Endothelial cell of umbilical vein (primary cell): Measurements from ENCODE around the gene NFKB2. TPM values are rescaled to one million over a fixed set of nuclear protein-coding genes. Genes with fewer than 3 reads are reported as not detected.

Source experiments
- BruUV-seq: library from RNA; stranded (reverse); fragments of 400-500 nt; replicated peaks from 2 replicates; lab custom pipeline; 2021; lab: Mats Ljungman, UMichigan
- CTCF ChIA-PET: fragments of 300-600, 350-600 bp; sonication (Branson Sonifier 250); formaldehyde crosslinking; loops from one replicate; lab custom pipeline; 2021; ENCODE audit warnings: antibody characterized with exemption, inconsistent platforms; lab: Charles Lee
- POLR2A ChIA-PET: fragments of 300-600, 350-600 bp; sonication (Branson Sonifier 250); formaldehyde crosslinking; loops from one replicate; lab custom pipeline; 2021; ENCODE audit warnings: antibody characterized with exemption, inconsistent platforms; lab: Charles Lee
- DNase-seq: peaks from one replicate; pipeline ENCODE4 v3.0.0-alpha.2; 2011; ENCODE audit warnings: low read depth, low spot score
- FAIRE-seq: peaks from 2 replicates; lab custom pipeline; 2011; peaks lifted over from hg19 to GRCh38; lab: Jason Lieb, UNC
- H2AFZ ChIP-seq: 2 replicates; pipeline ENCODE4 v1.6.0; 2012; ENCODE audit warnings: low read depth, low read length, control low read depth, inconsistent platforms
- H3K27ac ChIP-seq: 2 replicates; pipeline ENCODE4 v1.5.1; 2011; ENCODE audit warnings: low read depth, mild to moderate bottlenecking, control low read depth, low read length, moderate library complexity; ENCODE audit not compliant: insufficient read depth
- H3K27me3 ChIP-seq, 2 experiments: 2 replicates each; pipeline versions ENCODE4 v1.6.0 to v1.6.1; 2011; ENCODE audit warnings: low read length in 2 of 2, mixed read lengths in 1 of 2; ENCODE audit not compliant: control insufficient read depth in 2 of 2, insufficient read depth in 2 of 2
- H3K36me3 ChIP-seq, 2 experiments: 2 replicates in 1 of 2; 3 replicates in 1 of 2; pipeline ENCODE4 v1.5.1; 2011; ENCODE audit warnings: low read length in 2 of 2, mild to moderate bottlenecking in 1 of 2, moderate library complexity in 1 of 2; ENCODE audit not compliant: control insufficient read depth in 2 of 2, insufficient read depth in 2 of 2; ENCODE audit errors: extremely low read depth in 1 of 2
- H3K4me1 ChIP-seq: 3 replicates; pipeline ENCODE4 v1.5.1; 2011; ENCODE audit warnings: mild to moderate bottlenecking, low read length; ENCODE audit not compliant: control insufficient read depth, insufficient read depth; ENCODE audit errors: extremely low read depth
- H3K4me2 ChIP-seq: 2 replicates; pipeline ENCODE4 v1.6.1; 2011; ENCODE audit warnings: low read length, control low read depth, mixed read lengths; ENCODE audit not compliant: insufficient read depth
- H3K4me3 ChIP-seq, 3 experiments: fragments of 200-600 bp in 1 of 3; sonication (generic), shearing (Covaris generic) in 1 of 3; replicated peaks in 1 of 3; 2 replicates each; pipeline ENCODE4 v1.5.1; 2011 to 2016; ENCODE audit warnings: control low read depth in 3 of 3, low read length in 3 of 3, mild to moderate bottlenecking in 2 of 3, inconsistent platforms in 1 of 3, low read depth in 1 of 3, moderate library complexity in 1 of 3; ENCODE audit not compliant: insufficient read depth in 1 of 3
- H3K79me2 ChIP-seq: 2 replicates; pipeline ENCODE4 v1.6.0; 2012; ENCODE audit warnings: low read length, inconsistent platforms; ENCODE audit not compliant: control insufficient read depth, insufficient read depth
- H3K9ac ChIP-seq: replicated peaks from 2 replicates; pipeline ENCODE3; 2011; ENCODE audit warnings: low read length, control low read depth; ENCODE audit not compliant: insufficient read depth; ENCODE audit errors: extremely low read depth
- H3K9me1 ChIP-seq: replicated peaks from 3 replicates; pipeline ENCODE4 v1.6.0; 2011; ENCODE audit warnings: mild to moderate bottlenecking, low read length; ENCODE audit not compliant: control insufficient read depth, insufficient read depth; ENCODE audit errors: extremely low read depth
- H3K9me3 ChIP-seq: replicated peaks from 2 replicates; pipeline ENCODE4 v1.5.1; 2012; ENCODE audit warnings: low read length, inconsistent platforms; ENCODE audit not compliant: control insufficient read depth, insufficient read depth
- H4K20me1 ChIP-seq: replicated peaks from 2 replicates; pipeline ENCODE3; 2011; ENCODE audit warnings: mild to moderate bottlenecking, low read length; ENCODE audit not compliant: control insufficient read depth, insufficient read depth; ENCODE audit errors: extremely low read depth
- EZH2 ChIP-seq: IDR thresholded peaks from 2 replicates; pipeline ENCODE4 v1.6.1; 2012; ENCODE audit warnings: borderline replicate concordance, low read depth, mild to moderate bottlenecking, moderate library complexity, low read length, inconsistent platforms; ENCODE audit not compliant: severe bottlenecking
- FOS ChIP-seq: IDR thresholded peaks from 2 replicates; pipeline ENCODE4 v1.6.1; 2011; ENCODE audit warnings: mild to moderate bottlenecking, low read length, moderate library complexity, borderline replicate concordance; ENCODE audit not compliant: insufficient read depth
- GATA2 ChIP-seq: IDR thresholded peaks from 2 replicates; pipeline ENCODE4 v1.7.0; 2011; ENCODE audit warnings: low read depth, mild to moderate bottlenecking, moderate library complexity, mixed read lengths, low read length; ENCODE audit not compliant: insufficient read length, insufficient read depth
- JUN ChIP-seq: IDR thresholded peaks from 2 replicates; pipeline ENCODE4 v1.6.1; 2011; ENCODE audit warnings: borderline replicate concordance, low read depth; ENCODE audit not compliant: insufficient read length, insufficient read depth
- MYC ChIP-seq: IDR thresholded peaks from one replicate; pipeline ENCODE4 v1.6.1; 2011; ENCODE audit warnings: mild to moderate bottlenecking, low read depth, low read length
- POLR2A ChIP-seq: IDR thresholded peaks from 2 replicates; pipeline ENCODE4 v1.6.1; 2012; ENCODE audit warnings: low read depth, mild to moderate bottlenecking, control low read depth, low read length
- POLR2AphosphoS5 ChIP-seq: IDR thresholded peaks from 2 replicates; pipeline ENCODE4 v1.6.1; 2012; ENCODE audit warnings: low read depth, mild to moderate bottlenecking, control low read depth, low read length, moderate library complexity; ENCODE audit not compliant: insufficient read depth
- dilution Hi-C: fragments of 300-500 bp; cut with MboI; formaldehyde crosslinking; loops from one replicate; pipeline ENCODE4 v1.15.0; 2019; ENCODE audit warnings: low sequenced_read_pairs; ENCODE audit not compliant: extremely low pct_ligation_motif_present
- intact Hi-C: fragments of 100-400 bp; cut with micrococcal nuclease; formaldehyde crosslinking; loops from one replicate; pipeline ENCODE4 v1.10.0; 2022
- polyA plus RNA-seq, 4 experiments: library from polyadenylated mRNA; depleted of rRNA in 3 of 4; stranded (reverse) in 3 of 4; unstranded in 1 of 4; fragments of >200 nt; gene quantifications; 2 replicates each; pipeline versions ENCODE4 v1.2.1 to v1.2.3, GENCODE V29; 2011 to 2012; ENCODE audit warnings: missing spikeins in 1 of 4
- total RNA-seq: library from RNA; stranded (reverse); gene quantifications from 2 replicates; pipeline ENCODE4 v1.2.3, GENCODE V29; 2021
- TF ChIP-seq, protein P1 (sequence below): IDR thresholded peaks from 2 replicates; pipeline ENCODE4 v1.6.1; 2011; ENCODE audit not compliant: insufficient read depth, insufficient read length
- TF ChIP-seq, protein P2 (sequence below), 2 donors: IDR thresholded peaks; 1 replicate in 1 of 2; 2 replicates in 1 of 2; pipeline ENCODE4 v1.5.1; 2011; ENCODE audit warnings: low read length in 2 of 2, mild to moderate bottlenecking in 2 of 2, moderate library complexity in 2 of 2, control low read depth in 1 of 2, inconsistent platforms in 1 of 2, low read depth in 1 of 2; ENCODE audit not compliant: insufficient read depth in 1 of 2; ENCODE audit errors: extremely low read depth in 1 of 2

Gene NFKB2
- total and polyA plus RNA-seq, 2 donors (not counting 3 experiments of a cell fraction or from before 2014, with no cell fraction given), result 21.0 to 25.6 TPM

DNA sequence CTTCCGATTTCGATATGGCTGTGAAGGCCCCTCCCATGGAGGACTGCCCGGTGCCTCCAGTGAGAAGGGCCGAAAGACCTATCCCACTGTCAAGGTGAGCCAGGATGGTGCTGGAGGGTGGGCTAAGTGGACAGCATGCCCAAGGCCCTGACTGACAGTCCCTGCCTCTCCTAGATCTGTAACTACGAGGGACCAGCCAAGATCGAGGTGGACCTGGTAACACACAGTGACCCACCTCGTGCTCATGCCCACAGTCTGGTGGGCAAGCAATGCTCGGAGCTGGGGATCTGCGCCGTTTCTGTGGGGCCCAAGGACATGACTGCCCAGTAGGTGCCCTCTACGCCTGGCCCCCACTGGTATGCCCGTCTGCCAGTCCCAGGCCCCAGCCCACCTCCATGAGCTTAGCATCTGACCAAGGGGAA is 1.2 kb downstream of the NFKB2 start:
- H3K9ac ChIP-seq, result no peak overlapping the region
- CTCF ChIA-PET, result interaction anchor here (1.1 to 9.2 kb wide), 6 partner anchors 12 to 227 kb away, joined by 3 to 168 read pairs (median 18); partner anchors contain the start of gene FBXL15
- FAIRE-seq, result no peak
- no peak overlapping the region for H3K4me3 ChIP-seq
- no peak for TF ChIP-seq MYC
- no peak for TF ChIP-seq FOS
- no peak for TF ChIP-seq JUN
- TF ChIP-seq GATA2, result no peak
- TF ChIP-seq, protein P1, sequence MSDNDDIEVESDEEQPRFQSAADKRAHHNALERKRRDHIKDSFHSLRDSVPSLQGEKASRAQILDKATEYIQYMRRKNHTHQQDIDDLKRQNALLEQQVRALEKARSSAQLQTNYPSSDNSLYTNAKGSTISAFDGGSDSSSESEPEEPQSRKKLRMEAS, result no peak
- TF ChIP-seq EZH2, result no peak
- no peak for TF ChIP-seq POLR2AphosphoS5
- TF ChIP-seq, protein P2, sequence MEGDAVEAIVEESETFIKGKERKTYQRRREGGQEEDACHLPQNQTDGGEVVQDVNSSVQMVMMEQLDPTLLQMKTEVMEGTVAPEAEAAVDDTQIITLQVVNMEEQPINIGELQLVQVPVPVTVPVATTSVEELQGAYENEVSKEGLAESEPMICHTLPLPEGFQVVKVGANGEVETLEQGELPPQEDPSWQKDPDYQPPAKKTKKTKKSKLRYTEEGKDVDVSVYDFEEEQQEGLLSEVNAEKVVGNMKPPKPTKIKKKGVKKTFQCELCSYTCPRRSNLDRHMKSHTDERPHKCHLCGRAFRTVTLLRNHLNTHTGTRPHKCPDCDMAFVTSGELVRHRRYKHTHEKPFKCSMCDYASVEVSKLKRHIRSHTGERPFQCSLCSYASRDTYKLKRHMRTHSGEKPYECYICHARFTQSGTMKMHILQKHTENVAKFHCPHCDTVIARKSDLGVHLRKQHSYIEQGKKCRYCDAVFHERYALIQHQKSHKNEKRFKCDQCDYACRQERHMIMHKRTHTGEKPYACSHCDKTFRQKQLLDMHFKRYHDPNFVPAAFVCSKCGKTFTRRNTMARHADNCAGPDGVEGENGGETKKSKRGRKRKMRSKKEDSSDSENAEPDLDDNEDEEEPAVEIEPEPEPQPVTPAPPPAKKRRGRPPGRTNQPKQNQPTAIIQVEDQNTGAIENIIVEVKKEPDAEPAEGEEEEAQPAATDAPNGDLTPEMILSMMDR (IDR thresholded peaks at IDR 0.05; ENCODE audit: extremely low read depth in 1 of 2, insufficient read depth in 1 of 2, low read depth in 1 of 2, low read length in 2 of 2), result no peak
- TF ChIP-seq POLR2A, result no peak
- DNase-seq, result no peak
- H3K27ac ChIP-seq, result no peak overlapping the region
- H3K4me2 ChIP-seq, result no peak overlapping the region
- dilution Hi-C loops (no loop called here), intact Hi-C loops (no loop called here)
- no peaks in the 10 kb centered on the region for H3K79me2 ChIP-seq
- no peaks in the 10 kb centered on the region for H3K9me1 ChIP-seq
- H2AFZ ChIP-seq, result no peak overlapping the region
- POLR2A ChIA-PET, result no interaction called here
- peaks cover 17% of the 10 kb centered on the region for H3K4me1 ChIP-seq
- H3K36me3 ChIP-seq, result peaks cover 0 to 26% of the 10 kb centered on the region in 2 experiments
- no TSS peak for BruUV-seq
- H3K27me3 ChIP-seq, result peaks cover 2 to 4% of the 10 kb centered on the region in 2 experiments
- H3K9me3 ChIP-seq, result no peaks in the 10 kb centered on the region
- no peaks in the 10 kb centered on the region for H4K20me1 ChIP-seq
